Keratinocyte (primary cell): ENCODE data around the gene RNPC3. TPM values are rescaled to one million over a fixed set of nuclear protein-coding genes. Genes with fewer than 3 reads are reported as not detected.

ENCODE experiments used
- DNase-seq: peaks from one replicate; pipeline ENCODE4 v3.0.0-alpha.2; 2011; ENCODE audit warnings: low read depth, missing footprints, low spot score
- FAIRE-seq: peaks from 2 replicates; lab custom pipeline; 2011; peaks lifted over from hg19 to GRCh38; lab: Jason Lieb, UNC
- H2AFZ ChIP-seq: 2 replicates; pipeline ENCODE4 v1.6.0; 2012; ENCODE audit warnings: low read length, control low read depth, inconsistent platforms; ENCODE audit not compliant: control insufficient read depth
- H3K27ac ChIP-seq: 2 replicates; pipeline ENCODE4 v1.5.1; 2011; ENCODE audit warnings: low read length; ENCODE audit not compliant: control insufficient read depth, insufficient read depth
- H3K27me3 ChIP-seq: 3 replicates; pipeline ENCODE4 v1.6.0; 2011; ENCODE audit warnings: low read length; ENCODE audit not compliant: control insufficient read depth, insufficient read depth; ENCODE audit errors: extremely low read depth
- H3K36me3 ChIP-seq, 2 experiments: 2 replicates in 1 of 2; 3 replicates in 1 of 2; pipeline ENCODE4 v1.5.1; 2011; ENCODE audit warnings: low read length in 2 of 2, mild to moderate bottlenecking in 1 of 2; ENCODE audit not compliant: control insufficient read depth in 2 of 2, insufficient read depth in 2 of 2; ENCODE audit errors: extremely low read depth in 1 of 2
- H3K4me1 ChIP-seq: 3 replicates; pipeline ENCODE4 v1.5.1; 2011; ENCODE audit warnings: low read length; ENCODE audit not compliant: control insufficient read depth, insufficient read depth; ENCODE audit errors: extremely low read depth
- H3K4me2 ChIP-seq: 3 replicates; pipeline ENCODE4 v1.6.0; 2011; ENCODE audit warnings: low read depth, low read length; ENCODE audit not compliant: control insufficient read depth, insufficient read depth; ENCODE audit errors: extremely low read depth
- H3K4me3 ChIP-seq, 3 experiments: fragments of 200-600 bp in 1 of 3; sonication (generic) in 1 of 3; 2 replicates in 2 of 3; 3 replicates in 1 of 3; pipeline ENCODE4 v1.5.1; 2011 to 2016; ENCODE audit warnings: low read length in 3 of 3, mild to moderate bottlenecking in 3 of 3, control low read depth in 2 of 3, inconsistent platforms in 1 of 3, low read depth in 1 of 3, mixed read lengths in 1 of 3, mixed run types in 1 of 3, moderate library complexity in 1 of 3; ENCODE audit not compliant: control insufficient read depth in 2 of 3, insufficient read depth in 2 of 3; ENCODE audit errors: extremely low read depth in 1 of 3
- H3K79me2 ChIP-seq: 2 replicates; pipeline ENCODE4 v1.6.0; 2012; ENCODE audit warnings: low read length; ENCODE audit not compliant: control insufficient read depth, insufficient read depth
- H3K9ac ChIP-seq: 3 replicates; pipeline ENCODE4 v1.6.0; 2011; ENCODE audit warnings: low read length; ENCODE audit not compliant: control insufficient read depth, insufficient read depth; ENCODE audit errors: extremely low read depth
- H3K9me1 ChIP-seq: 3 replicates; pipeline ENCODE4 v1.6.0; 2011; ENCODE audit warnings: low read length; ENCODE audit not compliant: control insufficient read depth, insufficient read depth; ENCODE audit errors: extremely low read depth
- H3K9me3 ChIP-seq: 2 replicates; pipeline ENCODE4 v1.5.1; 2012; ENCODE audit warnings: low read depth, low read length; ENCODE audit not compliant: control insufficient read depth
- H4K20me1 ChIP-seq: 3 replicates; pipeline ENCODE4 v1.6.0; 2011; ENCODE audit warnings: low read length; ENCODE audit not compliant: control insufficient read depth, insufficient read depth; ENCODE audit errors: extremely low read depth
- EZH2 ChIP-seq: IDR thresholded peaks from one replicate; pipeline ENCODE4 v1.6.1; 2012; ENCODE audit warnings: inconsistent platforms, mild to moderate bottlenecking, low read length, moderate library complexity
- dilution Hi-C: fragments of 300-500 bp; cut with MboI; formaldehyde crosslinking; loops from one replicate; pipeline ENCODE4 v1.7.0; 2020; ENCODE audit warnings: low sequenced_read_pairs; ENCODE audit not compliant: extremely low pct_ligation_motif_present
- polyA plus RNA-seq, 5 experiments: library from polyadenylated mRNA; depleted of rRNA in 3 of 5; stranded (reverse) in 3 of 5; stranded (forward) in 1 of 5; unstranded in 1 of 5; fragments of >200 nt; gene quantifications; 1 replicate in 1 of 5; 2 replicates in 3 of 5; 3 replicates in 1 of 5; pipeline versions ENCODE4 v1.2.1 to v1.2.3, GENCODE V29; 2011 to 2012; ENCODE audit warnings: missing spikeins in 2 of 5, low read depth in 1 of 5, low replicate concordance in 1 of 5
- TF ChIP-seq, protein P1 (sequence below), 3 experiments: IDR thresholded peaks in 1 of 3; conservative IDR thresholded peaks in 1 of 3; optimal IDR thresholded peaks in 1 of 3; 2 replicates in 2 of 3; 3 replicates in 1 of 3; pipeline versions ENCODE3 to v1.5.1; 2011; ENCODE audit warnings: low read length in 3 of 3, mild to moderate bottlenecking in 3 of 3, moderate library complexity in 2 of 3, control low read depth in 1 of 3, inconsistent platforms in 1 of 3; ENCODE audit not compliant: insufficient read depth in 2 of 3; ENCODE audit errors: extremely low read depth in 1 of 3

Gene RNPC3
- polyA plus RNA-seq, 1 donor (not counting 4 experiments of a cell fraction or from before 2014, with no cell fraction given) = 19.6 TPM

DNA sequence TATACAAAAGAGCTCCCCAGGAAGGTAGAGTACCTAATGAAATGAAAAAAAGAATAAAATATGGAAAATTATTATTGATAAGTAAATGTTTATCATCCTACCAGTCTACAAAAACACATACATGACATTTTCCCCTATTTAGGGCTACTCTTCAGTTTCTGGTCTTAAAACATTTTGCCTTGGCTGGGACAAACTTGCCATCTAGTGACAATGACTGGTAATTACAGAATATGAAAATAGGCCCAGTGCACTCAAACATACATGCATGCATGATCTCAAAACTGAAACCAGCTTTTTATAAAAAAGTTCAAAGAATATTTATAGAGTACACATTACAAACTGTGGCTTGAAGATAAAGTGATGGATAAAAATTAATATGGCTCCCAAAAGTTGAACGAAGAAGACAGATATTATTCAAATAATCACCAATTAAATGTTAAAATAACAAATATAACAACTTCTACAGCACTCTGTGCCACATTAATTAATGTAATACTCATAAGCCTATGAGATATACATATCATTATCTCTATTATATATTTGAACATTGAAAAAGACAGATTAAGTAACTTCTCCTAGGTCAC lies 10.5 kb upstream of the RNPC3 start:
- Histone ChIP-seq H3K9ac (no peak overlapping the region), H3K4me3 (no peak overlapping the region), H3K9me3 (no peaks in the 10 kb centered on the region), H3K79me2 (no peaks in the 10 kb centered on the region), H2AFZ (no peak overlapping the region), H3K27ac (no peak overlapping the region), H3K27me3 (no peaks in the 10 kb centered on the region), H4K20me1 (no peaks in the 10 kb centered on the region), H3K9me1 (no peaks in the 10 kb centered on the region), H3K4me2 (no peak overlapping the region), H3K36me3 (no peaks in the 10 kb centered on the region), H3K4me1 (peaks cover 17% of the 10 kb centered on the region)
- TF ChIP-seq, protein P1, sequence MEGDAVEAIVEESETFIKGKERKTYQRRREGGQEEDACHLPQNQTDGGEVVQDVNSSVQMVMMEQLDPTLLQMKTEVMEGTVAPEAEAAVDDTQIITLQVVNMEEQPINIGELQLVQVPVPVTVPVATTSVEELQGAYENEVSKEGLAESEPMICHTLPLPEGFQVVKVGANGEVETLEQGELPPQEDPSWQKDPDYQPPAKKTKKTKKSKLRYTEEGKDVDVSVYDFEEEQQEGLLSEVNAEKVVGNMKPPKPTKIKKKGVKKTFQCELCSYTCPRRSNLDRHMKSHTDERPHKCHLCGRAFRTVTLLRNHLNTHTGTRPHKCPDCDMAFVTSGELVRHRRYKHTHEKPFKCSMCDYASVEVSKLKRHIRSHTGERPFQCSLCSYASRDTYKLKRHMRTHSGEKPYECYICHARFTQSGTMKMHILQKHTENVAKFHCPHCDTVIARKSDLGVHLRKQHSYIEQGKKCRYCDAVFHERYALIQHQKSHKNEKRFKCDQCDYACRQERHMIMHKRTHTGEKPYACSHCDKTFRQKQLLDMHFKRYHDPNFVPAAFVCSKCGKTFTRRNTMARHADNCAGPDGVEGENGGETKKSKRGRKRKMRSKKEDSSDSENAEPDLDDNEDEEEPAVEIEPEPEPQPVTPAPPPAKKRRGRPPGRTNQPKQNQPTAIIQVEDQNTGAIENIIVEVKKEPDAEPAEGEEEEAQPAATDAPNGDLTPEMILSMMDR (optimal IDR thresholded peaks at IDR 0.05 in 1 of 3, IDR thresholded peaks at IDR 0.05 in 1 of 3, conservative IDR thresholded peaks at IDR 0.05 in 1 of 3; ENCODE audit: extremely low read depth in 1 of 3, insufficient read depth in 2 of 3, low read length in 3 of 3) = peak in 2 of 3 experiments; percentile 50 to 59
- no peak for TF ChIP-seq EZH2
- FAIRE-seq = no peak
- no peak for DNase-seq
- dilution Hi-C loops = no loop called here

DNA sequence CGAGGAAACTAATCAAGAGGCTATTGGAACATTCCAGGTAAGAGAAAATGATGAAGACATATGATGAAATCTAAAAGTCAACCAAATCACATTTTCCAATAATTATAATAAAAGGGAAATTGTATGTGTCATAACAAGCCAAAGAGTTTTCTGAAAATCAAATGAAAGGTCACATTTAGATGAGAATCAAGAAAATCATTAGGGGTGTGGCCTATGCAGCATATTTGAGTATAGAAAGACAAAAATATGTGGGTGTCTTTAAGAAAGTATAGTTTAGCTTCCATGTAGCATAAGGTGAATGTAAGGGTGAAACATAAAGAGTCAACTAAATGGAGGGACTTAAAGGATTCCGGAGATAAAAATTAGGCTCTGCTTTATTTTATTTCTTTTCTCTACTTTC lies 9.2 kb upstream of the RNPC3 start:
- dilution Hi-C loops = no loop called here
- Histone ChIP-seq H3K36me3 (no peaks in the 10 kb centered on the region), H3K4me3 (no peak overlapping the region), H3K27ac (peak overlapping the region; percentile 15), H3K9me1 (no peaks in the 10 kb centered on the region), H3K9me3 (no peaks in the 10 kb centered on the region), H3K4me2 (no peak overlapping the region), H2AFZ (no peak overlapping the region), H3K79me2 (no peaks in the 10 kb centered on the region), H3K27me3 (no peaks in the 10 kb centered on the region), H3K9ac (no peak overlapping the region), H4K20me1 (no peaks in the 10 kb centered on the region), H3K4me1 (peaks cover 17% of the 10 kb centered on the region)
- no peak for TF ChIP-seq EZH2
- TF ChIP-seq, protein P1 (optimal IDR thresholded peaks at IDR 0.05 in 1 of 3, IDR thresholded peaks at IDR 0.05 in 1 of 3, conservative IDR thresholded peaks at IDR 0.05 in 1 of 3; ENCODE audit: extremely low read depth in 1 of 3, insufficient read depth in 2 of 3, low read length in 3 of 3) = no peak
- FAIRE-seq = no peak
- DNase-seq = no peak
